AG09319 (cell line): ENCODE measurements around the gene KIAA0232.

Experiments
- DNase-seq: peaks from one replicate; pipeline ENCODE4 v3.0.0-alpha.2; 2010; ENCODE audit warnings: low read depth; ENCODE audit errors: extremely low read depth
- TF ChIP-seq, protein P1 (sequence below): IDR thresholded peaks from 2 replicates; pipeline ENCODE4 v1.5.1; 2011; ENCODE audit warnings: low read depth, mild to moderate bottlenecking, inconsistent platforms, low read length, moderate library complexity

KIAA0232 gene

DNA sequence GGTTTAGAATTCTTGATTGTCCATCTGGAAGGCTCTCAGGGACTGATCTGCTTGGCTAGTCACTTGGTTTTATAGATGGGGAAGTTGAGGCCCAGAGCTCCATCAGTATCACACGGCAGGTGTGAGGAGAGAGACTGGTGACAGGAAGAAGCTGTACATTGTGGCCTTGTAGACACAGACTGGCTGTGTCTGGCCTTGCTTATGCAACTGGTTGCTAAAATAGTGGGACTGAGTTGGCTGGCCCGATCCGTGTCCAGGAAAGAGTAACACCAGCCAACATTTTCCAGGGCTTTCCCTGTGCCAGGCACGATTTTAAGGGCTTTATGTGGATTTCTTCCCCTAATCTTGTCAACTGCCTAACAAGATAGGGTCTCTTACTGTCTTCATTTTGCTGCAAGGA, 129.9 kb downstream of the KIAA0232 start:
- TF ChIP-seq, protein P1, sequence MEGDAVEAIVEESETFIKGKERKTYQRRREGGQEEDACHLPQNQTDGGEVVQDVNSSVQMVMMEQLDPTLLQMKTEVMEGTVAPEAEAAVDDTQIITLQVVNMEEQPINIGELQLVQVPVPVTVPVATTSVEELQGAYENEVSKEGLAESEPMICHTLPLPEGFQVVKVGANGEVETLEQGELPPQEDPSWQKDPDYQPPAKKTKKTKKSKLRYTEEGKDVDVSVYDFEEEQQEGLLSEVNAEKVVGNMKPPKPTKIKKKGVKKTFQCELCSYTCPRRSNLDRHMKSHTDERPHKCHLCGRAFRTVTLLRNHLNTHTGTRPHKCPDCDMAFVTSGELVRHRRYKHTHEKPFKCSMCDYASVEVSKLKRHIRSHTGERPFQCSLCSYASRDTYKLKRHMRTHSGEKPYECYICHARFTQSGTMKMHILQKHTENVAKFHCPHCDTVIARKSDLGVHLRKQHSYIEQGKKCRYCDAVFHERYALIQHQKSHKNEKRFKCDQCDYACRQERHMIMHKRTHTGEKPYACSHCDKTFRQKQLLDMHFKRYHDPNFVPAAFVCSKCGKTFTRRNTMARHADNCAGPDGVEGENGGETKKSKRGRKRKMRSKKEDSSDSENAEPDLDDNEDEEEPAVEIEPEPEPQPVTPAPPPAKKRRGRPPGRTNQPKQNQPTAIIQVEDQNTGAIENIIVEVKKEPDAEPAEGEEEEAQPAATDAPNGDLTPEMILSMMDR, result no peak
- DNase-seq, result no peak

DNA sequence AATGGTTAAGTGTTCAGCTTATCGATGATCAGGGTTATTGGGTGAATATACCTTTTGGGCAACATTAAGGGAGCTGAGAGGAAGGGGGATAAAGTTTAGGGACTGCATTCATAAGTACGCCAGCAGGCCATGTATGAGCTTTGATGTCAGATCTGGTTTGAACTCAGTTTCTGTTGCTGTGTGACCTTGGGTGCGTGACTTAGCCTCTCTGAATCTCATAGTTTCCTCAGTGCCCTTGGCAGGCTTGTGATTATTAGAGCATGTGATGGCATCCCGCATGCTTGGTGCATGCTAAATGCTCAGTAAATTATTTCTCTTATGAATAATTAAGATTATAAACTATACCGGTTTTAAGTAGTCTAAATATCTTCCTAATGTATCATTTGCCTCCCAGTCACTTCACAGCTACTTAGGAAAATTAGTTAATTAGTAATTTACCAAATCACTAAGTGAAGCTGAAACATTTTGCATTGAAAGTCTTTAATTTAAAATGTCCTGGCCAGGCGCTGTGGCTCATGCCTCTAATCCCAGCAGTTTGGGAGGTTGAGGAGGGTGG, 130.9 kb downstream of the KIAA0232 start:
- no peak for DNase-seq
- TF ChIP-seq, protein P1, result no peak

DNA sequence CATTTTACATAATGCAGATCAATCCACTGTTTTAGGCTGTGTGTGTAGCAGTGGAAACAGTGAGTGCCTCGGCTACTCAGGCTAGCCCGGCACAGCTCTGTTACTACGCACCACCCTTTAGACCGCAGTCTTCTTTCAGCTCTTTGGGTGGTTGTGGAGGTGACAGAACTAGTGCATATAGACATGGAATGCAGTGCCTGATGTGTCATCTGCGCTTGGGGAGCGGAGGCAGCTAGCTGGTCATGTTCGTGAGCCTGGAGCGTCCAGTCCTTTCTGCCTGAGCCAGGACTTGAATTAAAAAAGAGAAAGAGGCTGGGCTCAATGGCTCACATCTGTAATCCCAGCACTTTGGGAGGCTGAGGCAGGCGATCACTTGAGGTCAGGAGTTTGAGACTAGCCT, 131.9 kb downstream of the KIAA0232 start:
- TF ChIP-seq, protein P1, result no peak
- DNase-seq, result no peak

DNA sequence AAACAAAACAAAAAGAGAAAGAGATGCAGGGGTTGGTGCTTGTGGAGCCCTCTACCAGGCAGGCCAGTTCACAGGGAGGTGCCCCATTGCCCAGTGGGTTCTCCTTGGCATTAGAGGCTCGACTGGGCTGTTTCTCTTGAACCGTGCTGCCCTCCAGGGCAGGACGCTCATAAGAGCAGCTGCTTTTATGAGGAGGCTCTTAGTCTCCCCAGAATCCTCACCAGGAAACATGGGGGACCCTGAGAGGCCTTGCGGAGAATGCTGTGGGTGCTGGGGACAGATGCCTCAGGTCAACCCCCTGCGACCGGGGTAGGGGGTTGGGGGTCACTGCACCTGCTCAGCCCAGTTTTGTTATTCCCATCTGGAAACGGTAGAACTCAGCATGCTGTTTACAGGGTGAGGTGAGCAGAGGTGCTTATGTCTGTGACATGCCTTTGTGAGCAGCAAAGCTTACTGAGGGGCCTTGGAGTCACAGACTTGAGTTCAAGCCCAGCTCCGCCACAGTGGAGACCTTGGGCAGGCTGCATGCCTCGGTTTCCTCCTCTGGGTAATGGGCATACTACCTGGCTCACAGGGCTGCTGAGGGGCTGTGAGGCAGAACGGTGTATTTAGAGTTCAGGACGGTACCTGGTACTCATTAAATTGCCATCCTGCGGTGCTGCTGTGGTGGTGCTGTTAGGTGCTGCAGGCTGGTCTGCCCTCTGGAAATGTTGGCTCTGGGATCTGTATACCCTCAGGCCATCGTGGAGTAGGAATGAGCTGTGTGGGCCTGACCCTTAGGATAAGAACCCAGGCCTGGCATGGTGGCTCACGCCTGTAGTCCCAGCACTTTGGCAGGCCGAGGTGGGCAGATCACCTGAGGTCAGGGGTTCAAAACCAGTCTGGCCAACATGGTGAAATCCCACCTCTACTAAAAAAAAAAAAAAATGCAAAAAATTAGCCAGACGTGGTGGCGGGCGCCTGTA, 132.8 kb downstream of the KIAA0232 start:
- DNase-seq, result no peak
- TF ChIP-seq, protein P1, result no peak

DNA sequence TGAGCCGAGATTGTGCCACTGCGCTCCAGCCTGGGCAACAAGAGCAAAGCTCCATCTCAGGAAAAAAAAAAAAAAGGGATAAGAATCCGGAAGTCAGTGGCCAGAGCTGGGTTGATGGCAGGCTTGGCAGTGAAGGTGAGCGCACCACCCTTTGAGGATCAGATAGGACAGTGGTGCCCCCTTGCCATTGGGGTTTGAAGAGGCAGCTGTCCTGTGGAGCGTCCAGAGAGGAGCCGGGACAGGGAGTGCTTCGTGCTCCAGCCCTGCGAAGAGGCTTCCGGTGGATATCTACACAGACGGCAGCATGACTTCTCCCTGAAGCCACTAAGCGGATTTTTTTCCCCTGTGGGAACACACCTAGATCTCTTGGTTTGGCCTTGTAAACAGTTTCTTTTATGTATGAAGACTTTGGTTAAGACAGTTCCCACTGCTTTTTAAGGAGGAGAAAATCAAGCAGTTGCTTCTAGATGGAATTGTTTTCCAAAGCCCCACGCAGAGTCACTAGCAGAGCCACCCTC, 133.6 kb downstream of the KIAA0232 start:
- TF ChIP-seq, protein P1, result no peak
- no peak for DNase-seq

DNA sequence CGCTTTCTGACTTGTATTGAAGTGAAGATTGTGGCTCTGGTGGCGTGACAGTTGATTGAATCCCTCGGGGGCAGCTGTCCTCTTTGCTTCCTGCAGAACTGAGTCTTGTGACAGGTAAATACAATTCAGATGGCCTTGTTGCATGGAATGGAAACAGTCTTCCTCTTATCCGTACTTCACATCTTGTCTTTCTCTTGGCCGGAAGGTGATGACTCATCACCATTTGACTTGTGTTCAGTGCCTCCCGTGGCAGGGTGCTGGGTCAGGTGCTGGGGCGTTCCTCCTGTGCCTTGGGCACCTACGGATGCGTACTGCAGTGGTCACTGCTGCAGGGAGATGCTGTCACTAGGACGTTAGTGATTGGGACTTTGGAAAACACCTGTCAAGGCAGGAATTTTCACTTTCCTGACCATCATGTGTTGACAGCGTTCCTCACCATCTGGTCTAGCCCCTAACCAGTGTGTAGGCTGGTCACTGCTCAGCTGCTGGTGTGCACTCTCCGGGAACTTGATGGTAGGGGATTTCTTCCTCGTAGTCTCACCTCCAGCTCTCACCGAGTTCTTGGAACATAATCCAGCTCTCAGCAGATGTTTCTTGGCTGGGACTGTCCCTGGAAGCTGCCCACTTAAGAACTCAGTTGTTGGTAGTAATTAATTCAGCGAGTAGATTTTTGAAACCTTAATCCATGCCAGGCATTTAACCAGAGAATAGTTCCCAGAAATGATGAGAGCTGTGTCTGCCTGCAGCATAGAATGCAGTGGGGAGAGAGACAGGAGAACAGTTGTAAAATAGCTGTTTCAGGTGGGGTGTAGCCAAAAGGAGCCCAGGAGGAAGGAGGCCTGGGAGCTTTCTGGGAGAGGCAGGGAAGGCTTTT, 134.3 kb downstream of the KIAA0232 start:
- TF ChIP-seq, protein P1, result no peak
- no peak for DNase-seq
